Non-pigmented ciliary epithelial cell (primary cell): Measurements from ENCODE around the gene IGSF6.
"Not testable (repeated sequence)": the region's sequence is repeated elsewhere in the genome, so short reads cannot be mapped to it uniquely, and the experiment has no call there.

Source experiments
- DNase-seq: peaks from one replicate; pipeline ENCODE4 v3.0.0-alpha.2; 2010; ENCODE audit warnings: low read depth

Gene IGSF6

GRCh38 chr16:21629616-21630539 lies 22.5 kb downstream of the IGSF6 start:
- DNase-seq = not testable (repeated sequence)

- no peak for DNase-seq
Measured at GRCh38 chr16:21628772-21629171, 23.6 kb downstream of the IGSF6 start.

- no peak for DNase-seq
Measured at GRCh38 chr16:21628121-21628726, 24.2 kb downstream of the IGSF6 start.

GRCh38 chr16:21626659-21627277 lies 25.6 kb downstream of the IGSF6 start:
- DNase-seq = peak; percentile 76

- no peak for DNase-seq
Measured at GRCh38 chr16:21625026-21625425, 27.4 kb downstream of the IGSF6 start.

GRCh38 chr16:21622545-21622944 lies 29.9 kb downstream of the IGSF6 start:
- no peak for DNase-seq

GRCh38 chr16:21620592-21620991 lies 31.8 kb downstream of the IGSF6 start:
- no peak for DNase-seq

- DNase-seq = no peak
Measured at GRCh38 chr16:21619765-21620425, 32.5 kb downstream of the IGSF6 start.

GRCh38 chr16:21618281-21618680 lies 34.1 kb downstream of the IGSF6 start:
- no peak for DNase-seq

- no peak for DNase-seq
Measured at GRCh38 chr16:21617607-21618006, 34.8 kb downstream of the IGSF6 start.

- no peak for DNase-seq
Measured at GRCh38 chr16:21614896-21615295, 37.5 kb downstream of the IGSF6 start.

GRCh38 chr16:21613781-21614180 lies 38.6 kb downstream of the IGSF6 start:
- no peak for DNase-seq

GRCh38 chr16:21613361-21613760 lies 39.0 kb downstream of the IGSF6 start:
- no peak for DNase-seq

- no peak for DNase-seq
Measured at GRCh38 chr16:21611556-21612384, 40.6 kb downstream of the IGSF6 start.

- no peak for DNase-seq
Measured at GRCh38 chr16:21611198-21611555, 41.2 kb downstream of the IGSF6 start.

- DNase-seq = no peak
Measured at GRCh38 chr16:21610766-21611165, 41.6 kb downstream of the IGSF6 start.

GRCh38 chr16:21610006-21610544 lies 42.3 kb downstream of the IGSF6 start:
- no peak for DNase-seq

- no peak for DNase-seq
Measured at GRCh38 chr16:21608639-21609328, 43.6 kb downstream of the IGSF6 start.

GRCh38 chr16:21605848-21606247 lies 46.6 kb downstream of the IGSF6 start:
- not testable (repeated sequence) for DNase-seq

GRCh38 chr16:21603928-21604327 lies 48.5 kb downstream of the IGSF6 start:
- DNase-seq = no peak

- DNase-seq = no peak
Measured at GRCh38 chr16:21602785-21603184, 49.6 kb downstream of the IGSF6 start.
